Measurements from ENCODE around the gene SLC39A3.

Gene SLC39A3

GRCh38 chr19:2739602-2740313 is at the start of gene SLC39A3:
SLC39A3 (minus strand) TSS chr19:2740017; CDS start chr19:2737257, 2,760 bp downstream.
- peak; percentile 99 for DNase-seq (ENCODE audit: low read depth, low spot score)

GRCh38 chr19:2788237-2788636 is 48.4 kb upstream of the SLC39A3 start:
- DNase-seq (ENCODE audit: low read depth, low spot score), result no peak

GRCh38 chr19:2787115-2787514 is 47.3 kb upstream of the SLC39A3 start:
- DNase-seq (ENCODE audit: low read depth, low spot score), result no peak

- peak; percentile 99 for DNase-seq (ENCODE audit: low read depth, low spot score)
Measured at GRCh38 chr19:2785244-2785997, 45.6 kb upstream of the SLC39A3 start, which contains the start of gene THOP1. THOP1 (plus strand) TSS chr19:2785503; CDS start chr19:2785663, 160 bp downstream.

- no peak for DNase-seq (ENCODE audit: low read depth, low spot score)
Measured at GRCh38 chr19:2783781-2784145, 43.9 kb upstream of the SLC39A3 start.

GRCh38 chr19:2782936-2783780 is 43.3 kb upstream of the SLC39A3 start, which contains the start of gene SGTA:
SGTA (minus strand) TSS chr19:2783273; CDS start chr19:2769068, 14,205 bp downstream.
- DNase-seq (ENCODE audit: low read depth, low spot score), result peak; percentile 92

GRCh38 chr19:2782329-2782935 is 42.6 kb upstream of the SLC39A3 start:
- DNase-seq (ENCODE audit: low read depth, low spot score), result no peak

- DNase-seq (ENCODE audit: low read depth, low spot score), result no peak
Measured at GRCh38 chr19:2780284-2780683, 40.5 kb upstream of the SLC39A3 start.

- DNase-seq (ENCODE audit: low read depth, low spot score), result no peak
Measured at GRCh38 chr19:2779121-2779740, 39.4 kb upstream of the SLC39A3 start.

- DNase-seq (ENCODE audit: low read depth, low spot score), result no peak
Measured at GRCh38 chr19:2777952-2778683, 38.3 kb upstream of the SLC39A3 start.

- DNase-seq (ENCODE audit: low read depth, low spot score), result peak; percentile 30
Measured at GRCh38 chr19:2775556-2776430, 36.0 kb upstream of the SLC39A3 start.

GRCh38 chr19:2774953-2775555 is 35.2 kb upstream of the SLC39A3 start:
- no peak for DNase-seq (ENCODE audit: low read depth, low spot score)

- DNase-seq (ENCODE audit: low read depth, low spot score), result no peak
Measured at GRCh38 chr19:2774083-2774679, 34.4 kb upstream of the SLC39A3 start.

- no peak for DNase-seq (ENCODE audit: low read depth, low spot score)
Measured at GRCh38 chr19:2771786-2772674, 32.2 kb upstream of the SLC39A3 start.

- DNase-seq (ENCODE audit: low read depth, low spot score), result no peak
Measured at GRCh38 chr19:2770055-2771013, 30.5 kb upstream of the SLC39A3 start.

- no peak for DNase-seq (ENCODE audit: low read depth, low spot score)
Measured at GRCh38 chr19:2769218-2769617, 29.4 kb upstream of the SLC39A3 start.

All from activated naive CD8-positive, alpha-beta T cell treated with anti-CD3 and anti-CD28 coated beads, Interleukin-2, amount 50 U/mL, for 16 hours (primary cell).